SK-N-SH (cell line): ENCODE data around the gene SP4. TPM values are rescaled to one million over a fixed set of nuclear protein-coding genes. Genes with fewer than 3 reads are reported as not detected.

Experiments used
- CTCF ChIA-PET: fragments of 300-600, 350-600 bp; formaldehyde crosslinking; extraction: SDS; loops from one replicate; lab custom pipeline; 2021; lab: Yijun Ruan, JAX
- POLR2A ChIA-PET: fragments of 350-600 bp; sonication (Branson Sonifier 250); formaldehyde crosslinking; extraction: SDS; loops from one replicate; lab custom pipeline; 2020; ENCODE audit warnings: antibody characterized with exemption, inconsistent platforms; lab: Yijun Ruan, JAX
- DNase-seq: peaks from one replicate; pipeline ENCODE4 v3.0.0; 2012
- H2AFZ ChIP-seq: fragments of 200-600 bp; sonication (generic); 2 replicates; pipeline ENCODE4 v1.8.1; 2016; ENCODE audit warnings: antibody characterized with exemption, mild to moderate bottlenecking, low read depth
- H3F3A ChIP-seq: fragments of 200-600 bp; sonication (generic); replicated peaks from 2 replicates; pipeline ENCODE3; 2016; ENCODE audit warnings: antibody characterized with exemption, mild to moderate bottlenecking; ENCODE audit not compliant: insufficient read depth
- H3K27ac ChIP-seq, 2 experiments: fragments of 200-500 bp in 1 of 2; fragments of 200-600 bp in 1 of 2; sonication (Bioruptor generic) in 1 of 2; sonication (generic), shearing (Covaris generic) in 1 of 2; 2 replicates each; pipeline versions ENCODE4 v1.5.1 to v1.6.1; 2014 to 2016; ENCODE audit warnings: low read depth in 2 of 2, inconsistent platforms in 1 of 2, low read length in 1 of 2, mild to moderate bottlenecking in 1 of 2, mixed read lengths in 1 of 2
- H3K27me3 ChIP-seq: fragments of 200-600 bp; sonication (generic), shearing (Covaris generic); 2 replicates; pipeline ENCODE4 v1.6.1; 2016; ENCODE audit warnings: mixed run types; ENCODE audit not compliant: insufficient read depth
- H3K36me3 ChIP-seq, 2 experiments: fragments of 200-500 bp in 1 of 2; fragments of 200-600 bp in 1 of 2; sonication (Bioruptor generic) in 1 of 2; sonication (generic) in 1 of 2; replicated peaks in 1 of 2; 2 replicates each; pipeline versions ENCODE3 to v1.5.1; 2014 to 2016; ENCODE audit warnings: low read length in 1 of 2, mild to moderate bottlenecking in 1 of 2; ENCODE audit not compliant: insufficient read depth in 2 of 2, control insufficient read depth in 1 of 2
- H3K4me1 ChIP-seq, 2 experiments: fragments of 200-500 bp in 1 of 2; fragments of 200-600 bp in 1 of 2; sonication (Bioruptor generic) in 1 of 2; sonication (generic), shearing (Covaris generic) in 1 of 2; 2 replicates each; pipeline versions ENCODE4 v1.5.1 to v1.6.1; 2014 to 2016; ENCODE audit warnings: low read depth in 1 of 2, low read length in 1 of 2, mixed run types in 1 of 2; ENCODE audit not compliant: insufficient read depth in 2 of 2, control insufficient read depth in 1 of 2
- H3K4me2 ChIP-seq: fragments of 200-600 bp; sonication (generic), shearing (Covaris generic); 2 replicates; pipeline ENCODE4 v1.6.1; 2017; ENCODE audit warnings: mixed run types
- H3K4me3 ChIP-seq, 2 experiments: fragments of 200-500 bp in 1 of 2; fragments of 200-600 bp in 1 of 2; sonication (Bioruptor generic) in 1 of 2; sonication (generic), shearing (Covaris generic) in 1 of 2; 2 replicates each; pipeline versions ENCODE4 v1.5.1 to v1.8.1; 2014 to 2016; ENCODE audit warnings: low read depth in 2 of 2, inconsistent platforms in 1 of 2, low read length in 1 of 2, mild to moderate bottlenecking in 1 of 2, mixed read lengths in 1 of 2, moderate library complexity in 1 of 2
- H3K79me2 ChIP-seq: fragments of 200-600 bp; sonication (generic); 2 replicates; pipeline ENCODE4 v1.8.1; 2017; ENCODE audit warnings: mild to moderate bottlenecking; ENCODE audit not compliant: insufficient read depth
- H3K9ac ChIP-seq: fragments of 200-600 bp; sonication (generic); 2 replicates; pipeline ENCODE4 v1.6.1; 2017; ENCODE audit warnings: mixed run types
- H3K9me2 ChIP-seq: fragments of 200-600 bp; sonication (generic); 2 replicates; pipeline ENCODE4 v1.6.1; 2017; ENCODE audit warnings: mixed run types
- H3K9me3 ChIP-seq: fragments of 200-600 bp; sonication (generic); 2 replicates; pipeline ENCODE4 v1.6.1; 2017; ENCODE audit warnings: mixed run types, mild to moderate bottlenecking, moderate library complexity
- H4K20me1 ChIP-seq: fragments of 200-600 bp; sonication (generic); 2 replicates; pipeline ENCODE4 v1.6.1; 2017; ENCODE audit warnings: mild to moderate bottlenecking, mixed run types; ENCODE audit not compliant: insufficient read depth
- EZH2phosphoT487 ChIP-seq: fragments of 200-600 bp; sonication (generic); IDR thresholded peaks from 2 replicates; pipeline ENCODE4 v1.6.1; 2017; ENCODE audit warnings: low read depth, mixed run types, mild to moderate bottlenecking, antibody characterized with exemption, moderate library complexity, borderline replicate concordance
- FOXM1 ChIP-seq: IDR thresholded peaks from 2 replicates; pipeline ENCODE4 v1.4.0; 2012; ENCODE audit warnings: low read depth, mild to moderate bottlenecking
- GABPA ChIP-seq: IDR thresholded peaks from 2 replicates; pipeline ENCODE4 v1.4.0; 2012; ENCODE audit warnings: low read depth, mild to moderate bottlenecking
- GATA2 ChIP-seq: sonication (generic); formaldehyde crosslinking; IDR thresholded peaks from 2 replicates; pipeline ENCODE4 v1.5.0; 2020; ENCODE audit warnings: mild to moderate bottlenecking, missing genetic modification reagents
- NRF1 ChIP-seq: IDR thresholded peaks from 2 replicates; pipeline ENCODE4 v1.6.1; 2012; ENCODE audit warnings: low read depth, mild to moderate bottlenecking, low read length
- RAD21 ChIP-seq: IDR thresholded peaks from 2 replicates; pipeline ENCODE4 v1.6.1; 2012; ENCODE audit warnings: mild to moderate bottlenecking, low read length
- RFX5 ChIP-seq: IDR thresholded peaks from 2 replicates; pipeline ENCODE4 v1.6.1; 2012; ENCODE audit warnings: mild to moderate bottlenecking, improper control_type of control experiment, low read length
- RXRA ChIP-seq: IDR thresholded peaks from 2 replicates; pipeline ENCODE4 v1.4.0; 2012; ENCODE audit warnings: low read depth, mild to moderate bottlenecking, borderline replicate concordance
- SMC3 ChIP-seq: IDR thresholded peaks from 2 replicates; pipeline ENCODE4 v1.6.1; 2012; ENCODE audit warnings: low read depth, low read length, improper control_type of control experiment
- TCF12 ChIP-seq: IDR thresholded peaks from 2 replicates; pipeline ENCODE4 v1.4.0; 2012
- TEAD4 ChIP-seq: IDR thresholded peaks from 2 replicates; pipeline ENCODE4 v1.4.0; 2012; ENCODE audit warnings: mild to moderate bottlenecking, borderline replicate concordance; ENCODE audit not compliant: insufficient read depth
- WGBS: methylation state at CpG from one replicate; pipeline ENCODE4 v1.1.6; 2017; ENCODE audit warnings: low lambda C conversion rate; 5-methylcytosine and 5-hydroxymethylcytosine counted together
- polyA plus RNA-seq, 3 experiments: library from polyadenylated mRNA; depleted of rRNA; stranded (reverse); fragments of >200 nt; gene quantifications; 2 replicates each; pipeline ENCODE4 v1.2.3, GENCODE V29; 2012
- TF ChIP-seq, protein P1 (sequence below): IDR thresholded peaks from 2 replicates; pipeline ENCODE4 v1.6.1; 2012; ENCODE audit warnings: mild to moderate bottlenecking, low read depth, low read length, moderate library complexity
- TF ChIP-seq, protein P2 (sequence below): fragments of 200-600 bp; sonication (generic); IDR thresholded peaks from 2 replicates; pipeline ENCODE4 v1.6.1; 2017; ENCODE audit warnings: antibody characterized with exemption, mild to moderate bottlenecking, moderate library complexity

SP4 gene
- polyA plus RNA-seq, 1 of the 3 experiments (the other 2 are of a cell fraction) = 1.1 TPM

DNA sequence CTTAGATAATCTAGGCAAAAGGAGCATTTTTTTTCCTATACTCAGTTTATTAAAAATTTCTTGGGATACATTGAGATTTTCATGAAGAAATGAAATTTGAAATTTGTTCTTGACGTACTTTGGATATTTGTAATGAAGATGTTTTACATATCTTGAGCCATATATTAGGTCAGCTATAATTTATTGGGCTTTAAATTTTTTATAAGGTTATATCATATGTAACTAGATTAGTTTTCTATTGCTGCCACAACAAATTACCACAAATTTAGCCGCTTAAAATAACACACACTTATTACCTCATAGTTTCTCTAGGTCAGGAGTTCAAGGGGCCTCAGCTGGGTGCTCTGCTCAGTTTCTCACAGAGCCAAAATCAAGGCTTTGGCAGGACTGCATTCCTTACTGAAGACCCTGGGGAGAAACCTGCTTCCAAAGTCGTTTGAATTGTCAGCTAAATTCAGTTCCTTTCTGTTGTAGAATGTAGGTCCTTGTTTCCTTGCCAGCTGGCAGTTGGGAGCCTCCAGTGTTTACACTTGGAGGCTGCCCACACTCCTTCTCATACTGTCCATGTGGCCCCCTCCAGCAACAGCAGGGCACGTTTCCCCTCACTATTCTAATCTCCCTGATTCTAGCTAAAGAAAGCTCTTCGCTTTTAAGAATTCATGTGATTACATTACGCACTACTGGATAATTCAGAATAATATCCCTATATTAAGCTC, 72.4 kb downstream of the SP4 start:
- Histone ChIP-seq H3K79me2 (no peaks in the 10 kb centered on the region), H3K9ac (no peak overlapping the region), H3K9me2 (no peaks in the 10 kb centered on the region), H3F3A (no peaks in the 10 kb centered on the region), H3K9me3 (no peaks in the 10 kb centered on the region), H3K36me3 (peaks cover 0 to 2% of the 10 kb centered on the region in 2 experiments), H4K20me1 (no peaks in the 10 kb centered on the region), H3K4me1 (no peaks in the 10 kb centered on the region), H3K4me2 (no peak overlapping the region), H3K27ac (no peak overlapping the region), H3K27me3 (no peaks in the 10 kb centered on the region), H3K4me3 (no peak overlapping the region), H2AFZ (no peak overlapping the region)
- WGBS = 59% methylated on average over 6 of the region's 6 CpGs
- ChIA-PET POLR2A (no interaction called here), CTCF (interaction anchor here (0.9 to 1.2 kb wide), 3 partner anchors 27 to 725 kb away, joined by 3 to 4 read pairs (median 3); no protein-coding TSS in a partner anchor)
- DNase-seq = no peak
- TF ChIP-seq EZH2phosphoT487 (no peak), GABPA (no peak), RAD21 (no peak), RFX5 (no peak), GATA2 (CRISPR knock-in tag) (no peak), SMC3 (no peak), NRF1 (no peak), TCF12 (no peak), FOXM1 (no peak), TEAD4 (no peak), RXRA (no peak)
- TF ChIP-seq, protein P1, sequence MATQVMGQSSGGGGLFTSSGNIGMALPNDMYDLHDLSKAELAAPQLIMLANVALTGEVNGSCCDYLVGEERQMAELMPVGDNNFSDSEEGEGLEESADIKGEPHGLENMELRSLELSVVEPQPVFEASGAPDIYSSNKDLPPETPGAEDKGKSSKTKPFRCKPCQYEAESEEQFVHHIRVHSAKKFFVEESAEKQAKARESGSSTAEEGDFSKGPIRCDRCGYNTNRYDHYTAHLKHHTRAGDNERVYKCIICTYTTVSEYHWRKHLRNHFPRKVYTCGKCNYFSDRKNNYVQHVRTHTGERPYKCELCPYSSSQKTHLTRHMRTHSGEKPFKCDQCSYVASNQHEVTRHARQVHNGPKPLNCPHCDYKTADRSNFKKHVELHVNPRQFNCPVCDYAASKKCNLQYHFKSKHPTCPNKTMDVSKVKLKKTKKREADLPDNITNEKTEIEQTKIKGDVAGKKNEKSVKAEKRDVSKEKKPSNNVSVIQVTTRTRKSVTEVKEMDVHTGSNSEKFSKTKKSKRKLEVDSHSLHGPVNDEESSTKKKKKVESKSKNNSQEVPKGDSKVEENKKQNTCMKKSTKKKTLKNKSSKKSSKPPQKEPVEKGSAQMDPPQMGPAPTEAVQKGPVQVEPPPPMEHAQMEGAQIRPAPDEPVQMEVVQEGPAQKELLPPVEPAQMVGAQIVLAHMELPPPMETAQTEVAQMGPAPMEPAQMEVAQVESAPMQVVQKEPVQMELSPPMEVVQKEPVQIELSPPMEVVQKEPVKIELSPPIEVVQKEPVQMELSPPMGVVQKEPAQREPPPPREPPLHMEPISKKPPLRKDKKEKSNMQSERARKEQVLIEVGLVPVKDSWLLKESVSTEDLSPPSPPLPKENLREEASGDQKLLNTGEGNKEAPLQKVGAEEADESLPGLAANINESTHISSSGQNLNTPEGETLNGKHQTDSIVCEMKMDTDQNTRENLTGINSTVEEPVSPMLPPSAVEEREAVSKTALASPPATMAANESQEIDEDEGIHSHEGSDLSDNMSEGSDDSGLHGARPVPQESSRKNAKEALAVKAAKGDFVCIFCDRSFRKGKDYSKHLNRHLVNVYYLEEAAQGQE = no peak
- TF ChIP-seq, protein P2, sequence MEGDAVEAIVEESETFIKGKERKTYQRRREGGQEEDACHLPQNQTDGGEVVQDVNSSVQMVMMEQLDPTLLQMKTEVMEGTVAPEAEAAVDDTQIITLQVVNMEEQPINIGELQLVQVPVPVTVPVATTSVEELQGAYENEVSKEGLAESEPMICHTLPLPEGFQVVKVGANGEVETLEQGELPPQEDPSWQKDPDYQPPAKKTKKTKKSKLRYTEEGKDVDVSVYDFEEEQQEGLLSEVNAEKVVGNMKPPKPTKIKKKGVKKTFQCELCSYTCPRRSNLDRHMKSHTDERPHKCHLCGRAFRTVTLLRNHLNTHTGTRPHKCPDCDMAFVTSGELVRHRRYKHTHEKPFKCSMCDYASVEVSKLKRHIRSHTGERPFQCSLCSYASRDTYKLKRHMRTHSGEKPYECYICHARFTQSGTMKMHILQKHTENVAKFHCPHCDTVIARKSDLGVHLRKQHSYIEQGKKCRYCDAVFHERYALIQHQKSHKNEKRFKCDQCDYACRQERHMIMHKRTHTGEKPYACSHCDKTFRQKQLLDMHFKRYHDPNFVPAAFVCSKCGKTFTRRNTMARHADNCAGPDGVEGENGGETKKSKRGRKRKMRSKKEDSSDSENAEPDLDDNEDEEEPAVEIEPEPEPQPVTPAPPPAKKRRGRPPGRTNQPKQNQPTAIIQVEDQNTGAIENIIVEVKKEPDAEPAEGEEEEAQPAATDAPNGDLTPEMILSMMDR = no peak
